ENCODE results near the gene CHP2. TPM values are rescaled to one million over a fixed set of nuclear protein-coding genes. Genes with fewer than 3 reads are reported as not detected.
A peak's percentile ranks its signal among the peaks of the same experiment; 100 is the strongest.

The CHP2 gene
- total RNA-seq (not detected), polyA plus RNA-seq (ENCODE audit: insufficient read depth, low read depth, low replicate concordance) (6.8 TPM)
- long read RNA-seq, donor 1, result 0 reads
- long read RNA-seq, donor 2, partial matches to known transcripts, result 0 of 2 reads
- long read RNA-seq, donor 2, other reads (novel, unspliced or antisense), result 0 of 2 reads
- long read RNA-seq, donor 3, result 0 reads
- long read RNA-seq, donor 4, partial matches to known transcripts, result 0 of 1 reads
- long read RNA-seq, donor 4, other reads (novel, unspliced or antisense), result 0 of 1 reads
- long read RNA-seq, donor 5, result 0 reads
- long read RNA-seq, donor 6, result 0 reads
- long read RNA-seq, donor 7, result 0 reads
- long read RNA-seq, donor 8, partial matches to known transcripts, result 0 of 1 reads
- long read RNA-seq, donor 8, other reads (novel, unspliced or antisense), result 0 of 1 reads
- long read RNA-seq, donor 9, partial matches to known transcripts, result 0 of 2 reads
- long read RNA-seq, donor 9, other reads (novel, unspliced or antisense), result 0 of 2 reads
- long read RNA-seq, donor 10, result 0 reads

DNA sequence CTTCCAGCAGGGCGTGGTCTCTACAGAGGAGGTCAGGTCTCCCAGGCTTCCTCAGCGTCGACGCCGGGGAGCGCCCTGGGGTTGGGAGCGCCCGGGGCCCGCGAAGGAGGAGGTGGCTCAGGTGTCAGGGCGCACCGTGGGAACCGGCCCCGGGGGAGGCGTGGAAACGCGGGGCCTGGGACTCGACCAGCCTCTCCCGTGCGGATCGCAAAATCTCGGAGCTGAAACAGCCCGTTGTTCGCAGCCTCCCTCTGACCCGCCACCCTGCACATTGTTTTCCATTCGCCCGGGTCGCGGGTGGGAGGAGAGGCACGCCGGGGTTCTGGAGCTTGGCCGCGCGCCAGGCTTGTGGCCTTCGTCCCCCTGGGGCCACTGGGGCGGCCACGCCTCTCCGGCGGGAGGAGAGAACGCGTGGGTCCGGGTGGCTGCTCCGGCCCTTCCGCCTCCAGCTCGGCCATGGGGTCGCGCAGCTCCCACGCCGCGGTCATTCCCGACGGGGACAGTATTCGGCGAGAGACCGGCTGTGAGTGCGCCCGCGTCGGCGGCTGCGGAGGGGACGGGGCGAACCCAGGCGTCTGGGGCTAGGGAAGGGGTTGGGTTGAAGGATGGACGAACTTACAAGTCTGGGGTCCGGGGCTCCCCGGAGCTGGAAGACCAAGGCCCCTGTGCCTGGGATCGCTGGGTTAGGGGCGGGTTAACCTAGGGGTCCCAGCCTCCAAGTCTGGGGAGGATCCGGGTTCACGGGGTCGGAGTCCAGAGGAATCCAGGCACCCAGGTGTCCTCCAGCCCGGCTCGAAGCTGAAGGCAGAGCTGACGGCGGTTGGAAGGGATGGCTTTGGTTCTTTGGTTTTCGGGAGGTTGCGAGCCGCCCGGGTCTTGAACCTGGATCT, at the start of gene CHP2:
TSS of gene CHP2 (plus strand) at position 433 of the 890 bp plus-strand sequence. CDS start at position 457, 24 bp downstream.
- peak within 1 kb of the TSS in 1 of 3 donors; percentile 32 for H3K4me3 ChIP-seq (ENCODE audit: low read length in 3 of 3)
- no peak within 1 kb of the TSS for H3K27ac ChIP-seq (ENCODE audit: low read depth in 2 of 2, low read length in 2 of 2)
- H3K27me3 ChIP-seq (ENCODE audit: control insufficient read depth, insufficient read depth, low read length), result no peaks in the 10 kb centered on the region
- intact Hi-C loops (cut with DNase I), result no loop called here
- FAIRE-seq (no peak), DNase-seq (peak; percentile 35 to 74 (median 65))
- H3K9me3 ChIP-seq (ENCODE audit: control insufficient read depth in 2 of 3, insufficient read depth in 1 of 3, low read length in 3 of 3), result peaks cover 0 to 2% (median 0%) of the 10 kb centered on the region in 3 donors
- no peak within 1 kb of the TSS for H3K9ac ChIP-seq (ENCODE audit: low read length in 3 of 3)
- H3K4me1 ChIP-seq (ENCODE audit: control insufficient read depth in 2 of 3, insufficient read depth in 2 of 3, low read depth in 1 of 3, low read length in 3 of 3), result no peaks in the 10 kb centered on the region
- TF ChIP-seq, protein P1, sequence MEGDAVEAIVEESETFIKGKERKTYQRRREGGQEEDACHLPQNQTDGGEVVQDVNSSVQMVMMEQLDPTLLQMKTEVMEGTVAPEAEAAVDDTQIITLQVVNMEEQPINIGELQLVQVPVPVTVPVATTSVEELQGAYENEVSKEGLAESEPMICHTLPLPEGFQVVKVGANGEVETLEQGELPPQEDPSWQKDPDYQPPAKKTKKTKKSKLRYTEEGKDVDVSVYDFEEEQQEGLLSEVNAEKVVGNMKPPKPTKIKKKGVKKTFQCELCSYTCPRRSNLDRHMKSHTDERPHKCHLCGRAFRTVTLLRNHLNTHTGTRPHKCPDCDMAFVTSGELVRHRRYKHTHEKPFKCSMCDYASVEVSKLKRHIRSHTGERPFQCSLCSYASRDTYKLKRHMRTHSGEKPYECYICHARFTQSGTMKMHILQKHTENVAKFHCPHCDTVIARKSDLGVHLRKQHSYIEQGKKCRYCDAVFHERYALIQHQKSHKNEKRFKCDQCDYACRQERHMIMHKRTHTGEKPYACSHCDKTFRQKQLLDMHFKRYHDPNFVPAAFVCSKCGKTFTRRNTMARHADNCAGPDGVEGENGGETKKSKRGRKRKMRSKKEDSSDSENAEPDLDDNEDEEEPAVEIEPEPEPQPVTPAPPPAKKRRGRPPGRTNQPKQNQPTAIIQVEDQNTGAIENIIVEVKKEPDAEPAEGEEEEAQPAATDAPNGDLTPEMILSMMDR (IDR thresholded peaks at IDR 0.05; ENCODE audit: borderline replicate concordance, extremely low read depth, insufficient read depth), result no peak
- H3K36me3 ChIP-seq (ENCODE audit: control insufficient read depth in 2 of 3, insufficient read depth in 3 of 3, low read length in 3 of 3), result no peaks in the 10 kb centered on the region

DNA sequence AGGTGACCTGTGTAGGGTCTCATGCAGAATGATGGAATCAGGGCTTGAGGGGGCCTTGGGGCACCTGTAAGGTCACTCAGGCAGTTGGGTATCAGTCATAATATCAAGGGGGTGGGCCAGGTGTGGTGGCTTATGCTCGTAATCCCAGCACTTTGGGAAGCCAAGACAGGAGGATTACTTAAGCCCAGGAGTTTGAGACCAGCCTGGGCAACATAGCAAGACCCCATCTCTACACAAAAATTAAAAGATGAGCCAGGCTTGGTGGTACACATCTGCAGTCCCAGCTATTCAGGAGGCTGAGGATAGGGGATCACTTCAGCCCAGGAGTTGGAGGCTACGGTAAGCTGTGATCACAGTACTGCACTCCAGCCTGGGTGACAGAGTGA, 49.3 kb upstream of the CHP2 start:
- H3K4me3 ChIP-seq (ENCODE audit: low read length in 3 of 3), result no peak overlapping the region
- no peak for FAIRE-seq
- TF ChIP-seq, protein P1 (IDR thresholded peaks at IDR 0.05; ENCODE audit: borderline replicate concordance, extremely low read depth, insufficient read depth), result no peak
- H3K4me1 ChIP-seq (ENCODE audit: control insufficient read depth in 2 of 3, insufficient read depth in 2 of 3, low read depth in 1 of 3, low read length in 3 of 3), result no peaks in the 10 kb centered on the region
- H3K27ac ChIP-seq (ENCODE audit: low read depth in 2 of 2, low read length in 2 of 2), result no peak overlapping the region
- intact Hi-C loops (cut with DNase I), result no loop called here
- no peaks in the 10 kb centered on the region for H3K27me3 ChIP-seq (ENCODE audit: control insufficient read depth, insufficient read depth, low read length)
- DNase-seq, result no peak
- peaks cover 0 to 9% (median 5%) of the 10 kb centered on the region in 3 donors for H3K9me3 ChIP-seq (ENCODE audit: control insufficient read depth in 2 of 3, insufficient read depth in 1 of 3, low read length in 3 of 3)
- H3K9ac ChIP-seq (ENCODE audit: low read length in 3 of 3), result no peak overlapping the region
- no peaks in the 10 kb centered on the region for H3K36me3 ChIP-seq (ENCODE audit: control insufficient read depth in 2 of 3, insufficient read depth in 3 of 3, low read length in 3 of 3)

DNA sequence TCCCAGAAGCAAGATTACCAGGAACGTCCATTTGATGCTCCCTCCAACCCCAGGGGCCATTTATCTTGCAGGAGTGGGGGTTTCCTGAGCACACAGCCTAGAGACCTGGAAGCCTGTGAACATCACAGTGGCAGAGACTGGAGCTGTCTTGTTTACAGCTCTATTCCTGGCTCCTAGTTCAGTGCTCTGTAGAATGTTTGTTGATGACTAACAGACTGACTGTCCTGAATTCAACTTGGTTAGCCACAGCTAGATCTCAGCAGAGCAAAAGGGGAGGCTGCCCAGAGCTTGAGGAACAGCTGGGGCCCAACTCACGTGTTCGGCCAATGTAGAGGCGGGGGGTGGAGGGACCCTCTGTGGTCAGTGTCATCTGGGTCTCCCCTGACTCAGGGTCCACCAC, 48.4 kb upstream of the CHP2 start:
- DNase-seq (no peak), FAIRE-seq (no peak)
- Histone ChIP-seq H3K9ac (ENCODE audit: low read length in 3 of 3) (no peak overlapping the region), H3K36me3 (ENCODE audit: control insufficient read depth in 2 of 3, insufficient read depth in 3 of 3, low read length in 3 of 3) (no peaks in the 10 kb centered on the region), H3K4me1 (ENCODE audit: control insufficient read depth in 2 of 3, insufficient read depth in 2 of 3, low read depth in 1 of 3, low read length in 3 of 3) (no peaks in the 10 kb centered on the region), H3K27ac (ENCODE audit: low read depth in 2 of 2, low read length in 2 of 2) (no peak overlapping the region), H3K9me3 (ENCODE audit: control insufficient read depth in 2 of 3, insufficient read depth in 1 of 3, low read length in 3 of 3) (peaks cover 0 to 9% (median 5%) of the 10 kb centered on the region in 3 donors), H3K4me3 (ENCODE audit: low read length in 3 of 3) (no peak overlapping the region), H3K27me3 (ENCODE audit: control insufficient read depth, insufficient read depth, low read length) (no peaks in the 10 kb centered on the region)
- TF ChIP-seq, protein P1 (IDR thresholded peaks at IDR 0.05; ENCODE audit: borderline replicate concordance, extremely low read depth, insufficient read depth), result no peak
- intact Hi-C loops (cut with DNase I), result no loop called here
